Lower leg skin (tissue), 3 donors: ENCODE measurements around the gene ABCA6.

Source experiments
- CTCF ChIP-seq, 3 donors: fragments of 450-650 bp; IDR thresholded peaks; one replicate each; pipeline ENCODE4 v1.5.1; 2016; ENCODE audit warnings: antibody characterized with exemption in 3 of 3, mild to moderate bottlenecking in 3 of 3, moderate library complexity in 2 of 3
- POLR2A ChIP-seq, 2 donors: fragments of 450-650 bp; IDR thresholded peaks; one replicate each; pipeline ENCODE4 v1.6.1; 2016 to 2017; ENCODE audit warnings: antibody characterized with exemption in 2 of 2, mild to moderate bottlenecking in 1 of 2, moderate library complexity in 1 of 2

- TF ChIP-seq CTCF (IDR thresholded peaks at IDR 0.05) (no peak), POLR2A (IDR thresholded peaks at IDR 0.05) (no peak)
Observed at GRCh38 chr17:69082696-69083095, 59.0 kb downstream of the ABCA6 start.
